WERI-Rb-1 (cell line): Measurements from ENCODE around the gene LRBA.
"Not testable (repeated sequence)": the region's sequence is repeated elsewhere in the genome, so short reads cannot be mapped to it uniquely, and the experiment has no call there.

Experiments
- DNase-seq: peaks from one replicate; pipeline ENCODE4 v3.0.0-alpha.2; 2020
- H3K27ac ChIP-seq: fragments of 250-450 bp; sonication (Bioruptor Pico); 2 replicates; pipeline ENCODE4 v1.5.1; 2020; ENCODE audit warnings: mild to moderate bottlenecking, moderate library complexity
- H3K27me3 ChIP-seq: fragments of 250-450 bp; sonication (Bioruptor Pico); 2 replicates; pipeline ENCODE4 v1.5.1; 2021; ENCODE audit warnings: mild to moderate bottlenecking, low read depth, moderate library complexity; ENCODE audit not compliant: insufficient read depth, severe bottlenecking
- H3K36me3 ChIP-seq: fragments of 250-450 bp; sonication (Bioruptor Pico); 2 replicates; pipeline ENCODE4 v1.5.1; 2020; ENCODE audit warnings: mild to moderate bottlenecking, moderate library complexity
- H3K4me3 ChIP-seq: 2 replicates; pipeline ENCODE4 v1.5.1; 2011; ENCODE audit warnings: low read depth, mild to moderate bottlenecking, control low read depth, low read length
- H3K9me3 ChIP-seq: fragments of 250-450 bp; sonication (Bioruptor Pico); 2 replicates; pipeline ENCODE4 v1.5.1; 2021; ENCODE audit warnings: mild to moderate bottlenecking, moderate library complexity; ENCODE audit not compliant: severe bottlenecking
- CTCF ChIP-seq: IDR thresholded peaks from 2 replicates; pipeline ENCODE4 v1.5.1; 2011; ENCODE audit warnings: low read depth, mild to moderate bottlenecking, control low read depth, inconsistent platforms, low read length

Gene LRBA

GRCh38 chr4:150540959-150541360 is 474.1 kb downstream of the LRBA start:
- no peak overlapping the region for H3K4me3 ChIP-seq
- H3K36me3 ChIP-seq = no peaks in the 10 kb centered on the region
- no peaks in the 10 kb centered on the region for H3K27me3 ChIP-seq
- no peak overlapping the region for H3K27ac ChIP-seq
- DNase-seq = no peak
- H3K9me3 ChIP-seq = no peaks in the 10 kb centered on the region
- no peak for TF ChIP-seq CTCF

- no peak overlapping the region for H3K4me3 ChIP-seq
- no peaks in the 10 kb centered on the region for H3K9me3 ChIP-seq
- H3K27me3 ChIP-seq = no peaks in the 10 kb centered on the region
- TF ChIP-seq CTCF = no peak
- H3K27ac ChIP-seq = no peak overlapping the region
- DNase-seq = no peak
- H3K36me3 ChIP-seq = no peaks in the 10 kb centered on the region
Measured at GRCh38 chr4:150540536-150540935, 474.5 kb downstream of the LRBA start.

- H3K4me3 ChIP-seq, H3K36me3 ChIP-seq, H3K27ac ChIP-seq, H3K9me3 ChIP-seq, H3K27me3 ChIP-seq, DNase-seq: not testable (repeated sequence)
Measured at GRCh38 chr4:150537911-150538310, 477.2 kb downstream of the LRBA start.

- Histone ChIP-seq H3K9me3 (no peaks in the 10 kb centered on the region), H3K27ac (no peak overlapping the region), H3K27me3 (no peaks in the 10 kb centered on the region), H3K4me3 (no peak overlapping the region), H3K36me3 (no peaks in the 10 kb centered on the region)
- DNase-seq = no peak
- TF ChIP-seq CTCF = no peak
Measured at GRCh38 chr4:150534818-150535217, 480.3 kb downstream of the LRBA start.

- Histone ChIP-seq H3K36me3 (no peaks in the 10 kb centered on the region), H3K27me3 (no peaks in the 10 kb centered on the region), H3K4me3 (no peak overlapping the region), H3K9me3 (no peaks in the 10 kb centered on the region), H3K27ac (no peak overlapping the region)
- no peak for TF ChIP-seq CTCF
- no peak for DNase-seq
Measured at GRCh38 chr4:150533673-150534072, 481.4 kb downstream of the LRBA start.

- no peak for DNase-seq
Measured at GRCh38 chr4:150525321-150525868, 489.7 kb downstream of the LRBA start.

More at GRCh38 chr4:150525321-150525868, 489.7 kb downstream of the LRBA start:
- Histone ChIP-seq H3K36me3 (no peaks in the 10 kb centered on the region), H3K4me3 (no peak overlapping the region), H3K27ac (no peak overlapping the region), H3K27me3 (no peaks in the 10 kb centered on the region), H3K9me3 (no peaks in the 10 kb centered on the region)
- no peak for TF ChIP-seq CTCF
